KOPT-K1 (cell line): ENCODE data around the gene PRPF18.

Source experiments
- H3K27ac ChIP-seq: fragments of 200-600 bp; sonication (generic); 2 replicates; pipeline ENCODE4 v1.5.1; 2016; ENCODE audit warnings: antibody characterized with exemption, mild to moderate bottlenecking, low read depth, low read length; ENCODE audit not compliant: poor library complexity, severe bottlenecking
- H3K36me3 ChIP-seq: fragments of 200-600 bp; sonication (generic); 2 replicates; pipeline ENCODE4 v1.5.1; 2017; ENCODE audit warnings: antibody characterized with exemption, mild to moderate bottlenecking, low read length, moderate library complexity; ENCODE audit not compliant: insufficient read depth
- H3K9me3 ChIP-seq: fragments of 200-600 bp; sonication (generic); 2 replicates; pipeline ENCODE4 v1.5.1; 2017; ENCODE audit warnings: antibody characterized with exemption, low read length, mild to moderate bottlenecking; ENCODE audit not compliant: insufficient read depth, poor library complexity, severe bottlenecking

The PRPF18 gene

GRCh38 chr10:13660551-13660920 is 73.8 kb downstream of the PRPF18 start:
- Histone ChIP-seq H3K36me3 (peaks cover 13% of the 10 kb centered on the region; the same call in 1 of the 2 replicates), H3K9me3 (no peaks in the 10 kb centered on the region), H3K27ac (no peak overlapping the region)

- H3K9me3 ChIP-seq = no peaks in the 10 kb centered on the region
- H3K27ac ChIP-seq = no peak overlapping the region
- H3K36me3 ChIP-seq = peaks cover 18% of the 10 kb centered on the region; the same call in 1 of the 2 replicates
Measured at GRCh38 chr10:13661256-13661655, 74.5 kb downstream of the PRPF18 start.

GRCh38 chr10:13665516-13666262 is 78.9 kb downstream of the PRPF18 start:
- Histone ChIP-seq H3K36me3 (peaks cover 25% of the 10 kb centered on the region; the same call in 1 of the 2 replicates), H3K27ac (no peak overlapping the region), H3K9me3 (no peaks in the 10 kb centered on the region)

GRCh38 chr10:13668126-13668525 is 81.4 kb downstream of the PRPF18 start:
- Histone ChIP-seq H3K36me3 (peaks cover 25% of the 10 kb centered on the region; the same call in 1 of the 2 replicates), H3K9me3 (no peaks in the 10 kb centered on the region), H3K27ac (no peak overlapping the region)

GRCh38 chr10:13669182-13669855 is 82.6 kb downstream of the PRPF18 start:
- Histone ChIP-seq H3K27ac (no peak overlapping the region), H3K36me3 (peaks cover 25% of the 10 kb centered on the region; the same call in 1 of the 2 replicates), H3K9me3 (no peaks in the 10 kb centered on the region)

GRCh38 chr10:13669901-13670300 is 83.1 kb downstream of the PRPF18 start:
- Histone ChIP-seq H3K9me3 (no peaks in the 10 kb centered on the region), H3K36me3 (peaks cover 25% of the 10 kb centered on the region; the same call in 1 of the 2 replicates), H3K27ac (no peak overlapping the region)

- H3K36me3 ChIP-seq = peaks cover 25% of the 10 kb centered on the region; the same call in 1 of the 2 replicates
- no peak overlapping the region for H3K27ac ChIP-seq
Measured at GRCh38 chr10:13670311-13670710, 83.5 kb downstream of the PRPF18 start.

GRCh38 chr10:13671904-13672303 is 85.1 kb downstream of the PRPF18 start:
- H3K27ac ChIP-seq = no peak overlapping the region
- H3K36me3 ChIP-seq = peaks cover 17% of the 10 kb centered on the region; the same call in 1 of the 2 replicates
- no peaks in the 10 kb centered on the region for H3K9me3 ChIP-seq

More at GRCh38 chr10:13670311-13670710, 83.5 kb downstream of the PRPF18 start:
- H3K9me3 ChIP-seq = no peaks in the 10 kb centered on the region

GRCh38 chr10:13672548-13672947 is 85.8 kb downstream of the PRPF18 start:
- Histone ChIP-seq H3K9me3 (no peaks in the 10 kb centered on the region), H3K27ac (no peak overlapping the region), H3K36me3 (peaks cover 17% of the 10 kb centered on the region; the same call in 1 of the 2 replicates)

GRCh38 chr10:13673156-13673555 is 86.4 kb downstream of the PRPF18 start:
- Histone ChIP-seq H3K36me3 (peaks cover 14% of the 10 kb centered on the region; the same call in 1 of the 2 replicates), H3K9me3 (no peaks in the 10 kb centered on the region), H3K27ac (no peak overlapping the region)

- H3K9me3 ChIP-seq = no peaks in the 10 kb centered on the region
- H3K27ac ChIP-seq = no peak overlapping the region
- peaks cover 6% of the 10 kb centered on the region; the same call in 1 of the 2 replicates for H3K36me3 ChIP-seq
Measured at GRCh38 chr10:13674645-13675588, 88.2 kb downstream of the PRPF18 start.

GRCh38 chr10:13678101-13678843 is 91.5 kb downstream of the PRPF18 start:
- Histone ChIP-seq H3K36me3 (no peaks in the 10 kb centered on the region; the same call in 1 of the 2 replicates), H3K9me3 (no peaks in the 10 kb centered on the region)

More at GRCh38 chr10:13678101-13678843, 91.5 kb downstream of the PRPF18 start:
- no peak overlapping the region for H3K27ac ChIP-seq
